ENCODE data around the gene C11orf68.
A peak's percentile ranks its signal among the peaks of the same experiment; 100 is the strongest.

Gene C11orf68

GRCh38 chr11:65888163-65888814 is 30.6 kb downstream of the C11orf68 start, which contains the start of gene FIBP:
Gene FIBP, minus strand, starts transcription at chr11:65888471. Its CDS starts 53 bp downstream, at chr11:65888418.
- DNase-seq: peak; percentile 84

- DNase-seq: no peak
These were observed 31.1 kb downstream of the C11orf68 start for GRCh38 chr11:65887723-65888162.

GRCh38 chr11:65886826-65887722 is 31.8 kb downstream of the C11orf68 start:
- no peak for DNase-seq

GRCh38 chr11:65885808-65886536 is 32.9 kb downstream of the C11orf68 start:
- DNase-seq: no peak

GRCh38 chr11:65885231-65885630 is 33.6 kb downstream of the C11orf68 start:
- no peak for DNase-seq

GRCh38 chr11:65884716-65885092 is 34.2 kb downstream of the C11orf68 start:
- DNase-seq: peak; percentile 43

- DNase-seq: no peak
These were observed 34.8 kb downstream of the C11orf68 start for GRCh38 chr11:65883786-65884715.

GRCh38 chr11:65883058-65883761 is 35.7 kb downstream of the C11orf68 start:
- DNase-seq: no peak

GRCh38 chr11:65882120-65883057 is 36.5 kb downstream of the C11orf68 start:
- DNase-seq: no peak

- DNase-seq: no peak
These were observed 37.9 kb downstream of the C11orf68 start for GRCh38 chr11:65880844-65881421.

- no peak for DNase-seq
These were observed 38.8 kb downstream of the C11orf68 start for GRCh38 chr11:65880027-65880426.

GRCh38 chr11:65879617-65880016 is 39.2 kb downstream of the C11orf68 start, which contains the start of gene CTSW:
Gene CTSW, plus strand, starts transcription at chr11:65879837. Its CDS starts 18 bp downstream, at chr11:65879855.
- no peak for DNase-seq

GRCh38 chr11:65873318-65874156 is 45.3 kb downstream of the C11orf68 start:
- peak; percentile 71 for DNase-seq

- no peak for DNase-seq
These were observed 46.1 kb downstream of the C11orf68 start, which contains the start of gene EFEMP2 for GRCh38 chr11:65872586-65873317. Gene EFEMP2, minus strand, starts transcription at chr11:65872800. Its CDS starts 446 bp downstream, at chr11:65872354.

GRCh38 chr11:65871811-65872548 is 46.9 kb downstream of the C11orf68 start:
- DNase-seq: no peak

GRCh38 chr11:65870706-65871681 is 47.9 kb downstream of the C11orf68 start:
- no peak for DNase-seq
